IMR-90 (cell line): ENCODE data around the gene SYNRG. TPM values are rescaled to one million over a fixed set of nuclear protein-coding genes. Genes with fewer than 3 reads are reported as not detected.

Experiments used
- ATAC-seq: fragments of 200-7000 bp; cut with Tn5 transposase; 2 replicates; pipeline ENCODE4 v1.9.1; 2020; ENCODE audit warnings: low read depth, mild to moderate bottlenecking, moderate library complexity
- BruUV-seq: library from RNA; stranded (reverse); fragments of 400-500 nt; replicated peaks from 2 replicates; lab custom pipeline; 2021; lab: Mats Ljungman, UMichigan
- CTCF ChIA-PET: fragments of 300-600 bp; formaldehyde crosslinking; extraction: SDS; loops from one replicate; lab custom pipeline; 2021; ENCODE audit warnings: antibody characterized with exemption; lab: Yijun Ruan, JAX
- POLR2A ChIA-PET: fragments of 300-600 bp; sonication (Branson Sonifier 250); formaldehyde crosslinking; loops from one replicate; lab custom pipeline; 2022; ENCODE audit warnings: antibody characterized with exemption; ENCODE audit not compliant: unreplicated experiment; lab: Charles Lee
- DNase-seq: peaks from one replicate; pipeline ENCODE4 v3.0.0; 2013
- H2AFZ ChIP-seq: replicated peaks from 2 replicates; pipeline ENCODE3; 2013; ENCODE audit warnings: low read length, mild to moderate bottlenecking; ENCODE audit not compliant: poor library complexity
- H2AK5ac ChIP-seq: 2 replicates; pipeline ENCODE4 v1.6.1; 2013; ENCODE audit warnings: low read depth, low read length, inconsistent platforms
- H2AK9ac ChIP-seq: replicated peaks from 2 replicates; pipeline ENCODE3; 2013; ENCODE audit warnings: mild to moderate bottlenecking, low read depth, low read length, moderate library complexity; ENCODE audit not compliant: poor library complexity
- H2BK120ac ChIP-seq: 2 replicates; pipeline ENCODE4 v1.6.1; 2013; ENCODE audit warnings: low read depth, low read length, inconsistent platforms
- H2BK15ac ChIP-seq: 3 replicates; pipeline ENCODE4 v1.6.1; 2013; ENCODE audit warnings: low read depth, low read length, inconsistent platforms
- H2BK20ac ChIP-seq: 2 replicates; pipeline ENCODE4 v1.6.1; 2013; ENCODE audit warnings: low read depth, mild to moderate bottlenecking, inconsistent platforms, low read length, moderate library complexity
- H2BK5ac ChIP-seq: 2 replicates; pipeline ENCODE4 v1.6.1; 2013; ENCODE audit warnings: mild to moderate bottlenecking, low read depth, low read length, inconsistent platforms; ENCODE audit not compliant: poor library complexity, severe bottlenecking
- H3K14ac ChIP-seq: replicated peaks from 2 replicates; pipeline ENCODE4 v1.6.1; 2013; ENCODE audit warnings: low read depth, low read length, inconsistent platforms
- H3K18ac ChIP-seq: 2 replicates; pipeline ENCODE4 v1.6.1; 2013; ENCODE audit warnings: low read depth, low read length, control low read depth
- H3K23ac ChIP-seq: 2 replicates; pipeline ENCODE4 v1.6.1; 2013; ENCODE audit warnings: low read depth, low read length, inconsistent platforms
- H3K27ac ChIP-seq: 2 replicates; pipeline ENCODE4 v1.5.1; 2013; ENCODE audit warnings: mild to moderate bottlenecking, control low read depth, low read length; ENCODE audit not compliant: insufficient read depth
- H3K27me3 ChIP-seq: 2 replicates; pipeline ENCODE4 v1.6.1; 2013; ENCODE audit warnings: low read length; ENCODE audit not compliant: control insufficient read depth, insufficient read depth
- H3K36me3 ChIP-seq: 2 replicates; pipeline ENCODE4 v1.6.1; 2013; ENCODE audit warnings: low read length, mixed read lengths; ENCODE audit not compliant: control insufficient read depth, insufficient read depth
- H3K4ac ChIP-seq: 2 replicates; pipeline ENCODE4 v1.6.1; 2013; ENCODE audit warnings: low read depth, low read length, inconsistent platforms
- H3K4me1 ChIP-seq: 2 replicates; pipeline ENCODE4 v1.6.1; 2013; ENCODE audit warnings: low read length, mixed read lengths; ENCODE audit not compliant: control insufficient read depth, insufficient read depth
- H3K4me2 ChIP-seq: 2 replicates; pipeline ENCODE4 v1.6.1; 2013; ENCODE audit warnings: low read depth, mild to moderate bottlenecking, control low read depth, low read length, moderate library complexity
- H3K4me3 ChIP-seq: 2 replicates; pipeline ENCODE4 v1.5.1; 2013; ENCODE audit warnings: low read depth, mild to moderate bottlenecking, control low read depth, low read length, moderate library complexity; ENCODE audit not compliant: insufficient read depth
- H3K56ac ChIP-seq: 2 replicates; pipeline ENCODE4 v1.6.1; 2013; ENCODE audit warnings: low read length, inconsistent platforms; ENCODE audit not compliant: insufficient read depth; ENCODE audit errors: extremely low read depth
- H3K79me1 ChIP-seq, 2 experiments: 2 replicates each; pipeline ENCODE4 v1.6.1; 2013; ENCODE audit warnings: low read length in 2 of 2, inconsistent platforms in 1 of 2, low read depth in 1 of 2
- H3K9ac ChIP-seq: 2 replicates; pipeline ENCODE4 v1.6.1; 2013; ENCODE audit warnings: low read depth, low read length, control low read depth
- H3K9me1 ChIP-seq: 2 replicates; pipeline ENCODE4 v1.6.1; 2013; ENCODE audit warnings: low read length, inconsistent platforms; ENCODE audit not compliant: insufficient read depth
- H3K9me3 ChIP-seq: 2 replicates; pipeline ENCODE4 v1.6.1; 2013; ENCODE audit warnings: low read length; ENCODE audit not compliant: control insufficient read depth, insufficient read depth
- H4K20me1 ChIP-seq: 2 replicates; pipeline ENCODE4 v1.6.1; 2013; ENCODE audit warnings: low read length, inconsistent platforms; ENCODE audit not compliant: insufficient read depth
- H4K5ac ChIP-seq: 2 replicates; pipeline ENCODE4 v1.6.1; 2013; ENCODE audit warnings: mild to moderate bottlenecking, low read depth, low read length, control low read depth
- H4K8ac ChIP-seq, 2 experiments: 2 replicates each; pipeline ENCODE4 v1.6.1; 2013; ENCODE audit warnings: low read depth in 2 of 2, low read length in 2 of 2, control low read depth in 1 of 2, inconsistent platforms in 1 of 2
- H4K91ac ChIP-seq: 2 replicates; pipeline ENCODE4 v1.6.1; 2013; ENCODE audit warnings: low read depth, low read length, inconsistent platforms; ENCODE audit not compliant: insufficient read depth
- BHLHE40 ChIP-seq: fragments of 150-350 bp; IDR thresholded peaks from 2 replicates; pipeline ENCODE4 v1.6.1; 2016; ENCODE audit warnings: mild to moderate bottlenecking, low read depth, low read length
- CEBPB ChIP-seq: IDR thresholded peaks from 2 replicates; pipeline ENCODE4 v1.6.1; 2012; ENCODE audit warnings: low read depth, low read length, improper control_type of control experiment
- CHD1 ChIP-seq: IDR thresholded peaks from 2 replicates; pipeline ENCODE4 v1.6.1; 2012; ENCODE audit warnings: low read depth, low read length, improper control_type of control experiment
- FOS ChIP-seq: fragments of 150-350 bp; IDR thresholded peaks from 2 replicates; pipeline ENCODE4 v1.6.1; 2016; ENCODE audit warnings: low read depth, low read length
- MAFK ChIP-seq: IDR thresholded peaks from 2 replicates; pipeline ENCODE4 v1.6.1; 2012; ENCODE audit warnings: low read depth, low read length, improper control_type of control experiment
- MXI1 ChIP-seq: IDR thresholded peaks from 2 replicates; pipeline ENCODE4 v1.6.1; 2012; ENCODE audit warnings: low read depth, mild to moderate bottlenecking, low read length, moderate library complexity, borderline replicate concordance
- NFE2L2 ChIP-seq: fragments of 150-350 bp; IDR thresholded peaks from 2 replicates; pipeline ENCODE4 v1.6.1; 2016; ENCODE audit warnings: low read depth, mild to moderate bottlenecking, low read length
- POLR2A ChIP-seq: IDR thresholded peaks from 2 replicates; pipeline ENCODE4 v1.6.1; 2012; ENCODE audit warnings: mild to moderate bottlenecking, low read depth, low read length
- RAD21 ChIP-seq: IDR thresholded peaks from 2 replicates; pipeline ENCODE4 v1.6.1; 2012; ENCODE audit warnings: low read length, improper control_type of control experiment
- RFX5 ChIP-seq: IDR thresholded peaks from 2 replicates; pipeline ENCODE4 v1.8.0; 2012; ENCODE audit warnings: low read depth, mild to moderate bottlenecking, low read length, moderate library complexity
- SMC3 ChIP-seq: fragments of 150-350 bp; IDR thresholded peaks from 2 replicates; pipeline ENCODE4 v1.6.1; 2016; ENCODE audit warnings: low read depth, mild to moderate bottlenecking, antibody characterized with exemption, low read length, moderate library complexity
- WGBS, 2 experiments: methylation state at CpG; one replicate each; pipeline versions ENCODE4 v1.1.5 to v1.1.7; 2013; ENCODE audit warnings: missing lambda C conversion rate in 2 of 2; ENCODE audit not compliant: insufficient read length in 1 of 2; ENCODE audit errors: extremely low coverage in 2 of 2; 5-methylcytosine and 5-hydroxymethylcytosine counted together
- dilution Hi-C: fragments of 300-500 bp; cut with HindIII; formaldehyde crosslinking; loops from one replicate; pipeline ENCODE4 v1.14.3; 2018; ENCODE audit warnings: low sequenced_read_pairs; ENCODE audit not compliant: unreplicated experiment
- in situ Hi-C: fragments of 300-500 bp; cut with MboI; formaldehyde crosslinking; loops from 3 replicates; pipeline ENCODE4 v1.14.3; 2019; ENCODE audit warnings: low sequenced_read_pairs, inconsistent platforms, mixed read lengths
- intact Hi-C: fragments of 100-400 bp; cut with micrococcal nuclease; formaldehyde crosslinking; loops from 2 replicates; pipeline ENCODE4 v1.10.0; 2022
- polyA plus RNA-seq, 3 experiments: library from polyadenylated mRNA; depleted of rRNA; stranded (reverse); fragments of >200 nt; gene quantifications; 2 replicates each; pipeline ENCODE4 v1.2.3, GENCODE V29; 2012; ENCODE audit warnings: low replicate concordance in 1 of 3
- total RNA-seq: library from RNA; depleted of rRNA; stranded (reverse); fragments of >200 nt; gene quantifications from 2 replicates; pipeline ENCODE4 v1.2.3, GENCODE V29; 2012
- TF ChIP-seq, protein P1 (sequence below): fragments of 150-350 bp; IDR thresholded peaks from 2 replicates; pipeline ENCODE4 v1.6.1; 2016; ENCODE audit warnings: low read depth, mild to moderate bottlenecking, low read length, moderate library complexity, borderline replicate concordance
- TF ChIP-seq, protein P2 (sequence below): conservative IDR thresholded peaks from 2 replicates; pipeline ENCODE4 v1.5.1; 2012; ENCODE audit warnings: mild to moderate bottlenecking, low read depth, low read length, improper control_type of control experiment

SYNRG gene
- total and polyA plus RNA-seq, 2 of the 4 experiments (the other 2 are of a cell fraction): 11.7 to 15.2 TPM

GRCh38 chr17:37545486-37545885 lies 63.7 kb downstream of the SYNRG start:
- Histone ChIP-seq H2AK5ac (no peak overlapping the region), H4K91ac (no peak overlapping the region), H3K4ac (no peak overlapping the region), H3K79me1 (peaks cover 24 to 39% of the 10 kb centered on the region in 2 experiments), H4K8ac (no peak overlapping the region), H3K56ac (no peak overlapping the region), H3K27ac (no peak overlapping the region), H3K36me3 (peaks cover 15% of the 10 kb centered on the region), H3K9me1 (peaks cover 3% of the 10 kb centered on the region), H3K4me1 (no peaks in the 10 kb centered on the region), H3K23ac (no peak overlapping the region), H2BK5ac (no peak overlapping the region), H4K5ac (no peak overlapping the region), H3K9ac (no peak overlapping the region), H3K27me3 (no peaks in the 10 kb centered on the region), H2BK15ac (no peak overlapping the region), H2AK9ac (no peak overlapping the region), H2BK120ac (no peak overlapping the region), H3K14ac (no peak overlapping the region), H3K9me3 (no peaks in the 10 kb centered on the region), H2BK20ac (no peak overlapping the region), H4K20me1 (no peaks in the 10 kb centered on the region), H2AFZ (no peak overlapping the region), H3K4me2 (no peak overlapping the region), H3K18ac (no peak overlapping the region), H3K4me3 (no peak overlapping the region)
- intact Hi-C loops (loop anchor here (10.0 kb wide), 1 partner anchor 49 kb away; no protein-coding TSS in a partner anchor), dilution Hi-C loops (no loop called here), in situ Hi-C loops (no loop called here)
- no CpG with 5 or more reads among the region's 2 CpGs for whole genome bisulfite sequencing, 2 experiments
- ChIA-PET CTCF (interaction anchor here (0.6 kb wide), 1 partner anchor 55 kb away, joined by 3 read pairs; no protein-coding TSS in a partner anchor), POLR2A (no interaction called here)
- no TSS peak for BruUV-seq
- ATAC-seq (no peak), DNase-seq (no peak)
- TF ChIP-seq NFE2L2 (no peak), FOS (no peak), RFX5 (no peak), POLR2A (no peak), RAD21 (no peak), SMC3 (no peak), BHLHE40 (no peak), CHD1 (no peak), CEBPB (no peak), MAFK (no peak), MXI1 (no peak)
- TF ChIP-seq, protein P1, sequence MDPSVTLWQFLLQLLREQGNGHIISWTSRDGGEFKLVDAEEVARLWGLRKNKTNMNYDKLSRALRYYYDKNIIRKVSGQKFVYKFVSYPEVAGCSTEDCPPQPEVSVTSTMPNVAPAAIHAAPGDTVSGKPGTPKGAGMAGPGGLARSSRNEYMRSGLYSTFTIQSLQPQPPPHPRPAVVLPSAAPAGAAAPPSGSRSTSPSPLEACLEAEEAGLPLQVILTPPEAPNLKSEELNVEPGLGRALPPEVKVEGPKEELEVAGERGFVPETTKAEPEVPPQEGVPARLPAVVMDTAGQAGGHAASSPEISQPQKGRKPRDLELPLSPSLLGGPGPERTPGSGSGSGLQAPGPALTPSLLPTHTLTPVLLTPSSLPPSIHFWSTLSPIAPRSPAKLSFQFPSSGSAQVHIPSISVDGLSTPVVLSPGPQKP: no peak
- TF ChIP-seq, protein P2, sequence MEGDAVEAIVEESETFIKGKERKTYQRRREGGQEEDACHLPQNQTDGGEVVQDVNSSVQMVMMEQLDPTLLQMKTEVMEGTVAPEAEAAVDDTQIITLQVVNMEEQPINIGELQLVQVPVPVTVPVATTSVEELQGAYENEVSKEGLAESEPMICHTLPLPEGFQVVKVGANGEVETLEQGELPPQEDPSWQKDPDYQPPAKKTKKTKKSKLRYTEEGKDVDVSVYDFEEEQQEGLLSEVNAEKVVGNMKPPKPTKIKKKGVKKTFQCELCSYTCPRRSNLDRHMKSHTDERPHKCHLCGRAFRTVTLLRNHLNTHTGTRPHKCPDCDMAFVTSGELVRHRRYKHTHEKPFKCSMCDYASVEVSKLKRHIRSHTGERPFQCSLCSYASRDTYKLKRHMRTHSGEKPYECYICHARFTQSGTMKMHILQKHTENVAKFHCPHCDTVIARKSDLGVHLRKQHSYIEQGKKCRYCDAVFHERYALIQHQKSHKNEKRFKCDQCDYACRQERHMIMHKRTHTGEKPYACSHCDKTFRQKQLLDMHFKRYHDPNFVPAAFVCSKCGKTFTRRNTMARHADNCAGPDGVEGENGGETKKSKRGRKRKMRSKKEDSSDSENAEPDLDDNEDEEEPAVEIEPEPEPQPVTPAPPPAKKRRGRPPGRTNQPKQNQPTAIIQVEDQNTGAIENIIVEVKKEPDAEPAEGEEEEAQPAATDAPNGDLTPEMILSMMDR: no peak
